HepG2 (cell line): ENCODE data around the gene TSKU. TPM values are rescaled to one million over a fixed set of nuclear protein-coding genes. Genes with fewer than 3 reads are reported as not detected.

Experiments used
- ARID4A ChIP-seq: sonication (generic); formaldehyde crosslinking; IDR thresholded peaks from 2 replicates; pipeline ENCODE4 v1.5.0; 2020; ENCODE audit warnings: mild to moderate bottlenecking, missing genetic modification reagents, borderline replicate concordance
- ATF2 ChIP-seq: sonication (generic); formaldehyde crosslinking; IDR thresholded peaks from 2 replicates; pipeline ENCODE4 v1.4.0; 2020; ENCODE audit warnings: missing genetic modification reagents
- DPF2 ChIP-seq: sonication (generic); formaldehyde crosslinking; IDR thresholded peaks from 2 replicates; pipeline ENCODE4 v1.4.0; 2020; ENCODE audit warnings: mild to moderate bottlenecking, low read depth, missing genetic modification reagents, borderline replicate concordance
- EP300 ChIP-seq, 3 experiments: sonication (generic) in 1 of 3; formaldehyde crosslinking in 1 of 3; IDR thresholded peaks; 2 replicates each; pipeline versions ENCODE4 v1.5.1 to v1.6.1; 2011 to 2020; ENCODE audit warnings: low read depth in 2 of 3, low read length in 2 of 3, borderline replicate concordance in 1 of 3, improper control_type of control experiment in 1 of 3, mild to moderate bottlenecking in 1 of 3, missing genetic modification reagents in 1 of 3, moderate library complexity in 1 of 3
- HIVEP1 ChIP-seq: sonication (generic); formaldehyde crosslinking; IDR thresholded peaks from 2 replicates; pipeline ENCODE4 v1.4.0; 2020; ENCODE audit warnings: mild to moderate bottlenecking, missing genetic modification reagents
- KDM4B ChIP-seq: sonication (generic); formaldehyde crosslinking; IDR thresholded peaks from 2 replicates; pipeline ENCODE4 v1.4.0; 2020; ENCODE audit warnings: missing genetic modification reagents
- NAIF1 ChIP-seq: sonication (generic); formaldehyde crosslinking; IDR thresholded peaks from 2 replicates; pipeline ENCODE4 v1.5.0; 2020; ENCODE audit warnings: mild to moderate bottlenecking, missing genetic modification reagents, borderline replicate concordance
- PHF21A ChIP-seq: sonication (generic); formaldehyde crosslinking; IDR thresholded peaks from 2 replicates; pipeline ENCODE4 v1.5.0; 2020; ENCODE audit warnings: mild to moderate bottlenecking, missing genetic modification reagents
- SP5 ChIP-seq: IDR thresholded peaks from 2 replicates; pipeline ENCODE4 v1.6.1; 2016; ENCODE audit warnings: low read depth, borderline replicate concordance
- TBX2 ChIP-seq: sonication (generic); formaldehyde crosslinking; IDR thresholded peaks from 2 replicates; pipeline ENCODE4 v1.5.0; 2020; ENCODE audit warnings: missing genetic modification reagents, mild to moderate bottlenecking, borderline replicate concordance
- TEF ChIP-seq: sonication (generic); formaldehyde crosslinking; IDR thresholded peaks from 2 replicates; pipeline ENCODE4 v1.5.0; 2020; ENCODE audit warnings: missing genetic modification reagents
- ZBTB4 ChIP-seq: sonication (generic); formaldehyde crosslinking; IDR thresholded peaks from 2 replicates; pipeline ENCODE4 v1.4.0; 2020; ENCODE audit warnings: missing genetic modification reagents, mild to moderate bottlenecking, borderline replicate concordance
- ZBTB7B ChIP-seq: sonication (generic); formaldehyde crosslinking; IDR thresholded peaks from 2 replicates; pipeline ENCODE4 v1.4.0; 2020; ENCODE audit warnings: missing genetic modification reagents
- ZFX ChIP-seq: sonication (generic); formaldehyde crosslinking; IDR thresholded peaks from 2 replicates; pipeline ENCODE4 v1.4.0; 2020; ENCODE audit warnings: mild to moderate bottlenecking, low read depth, missing genetic modification reagents, moderate library complexity
- polyA plus RNA-seq, 8 experiments: library from polyadenylated mRNA; depleted of rRNA in 3 of 8; stranded (reverse) in 7 of 8; unstranded in 1 of 8; fragments of >200 nt; fragmentation: Illumina TruSeq in 4 of 8; extraction: Trizol in 4 of 8; gene quantifications; 2 replicates each; pipeline versions ENCODE4 v1.2.1 to v1.2.3, GENCODE V29; 2011 to 2016; ENCODE audit warnings: low read depth in 4 of 8, missing spikeins in 1 of 8, mixed read lengths in 1 of 8; ENCODE audit not compliant: insufficient read depth in 1 of 8
- total RNA-seq, 5 experiments: library from RNA; depleted of rRNA; stranded (reverse); fragments of >200 nt; fragmentation: Illumina TruSeq; extraction: Trizol; gene quantifications; 2 replicates each; pipeline ENCODE4 v1.2.3, GENCODE V29; 2016; ENCODE audit warnings: low read depth in 1 of 5

Gene TSKU
- total and polyA plus RNA-seq, 2 of the 13 experiments (the other 11 are each of a cell fraction or from before 2014, with no cell fraction given): 20.3 to 21.4 TPM

GRCh38 chr11:76793391-76794291 is 10.5 kb downstream of the TSKU start (continued):
- TF ChIP-seq ARID4A (CRISPR knock-in tag): peak; percentile 43; the same call in 1 of the 2 replicates
- 0 out of 2 replicates have a peak, but pooled peaks have one; percentile 26 for TF ChIP-seq DPF2
- TF ChIP-seq KDM4B (CRISPR knock-in tag): no peak
- peak; percentile 51; the same call in 1 of the 2 replicates for TF ChIP-seq SP5 (CRISPR knock-in tag)
- TF ChIP-seq TBX2 (CRISPR knock-in tag): 0 out of 2 replicates have a peak, but pooled peaks have one; percentile 50
- peak; percentile 43; the same call in 1 of the 2 replicates for TF ChIP-seq ZFX
- TF ChIP-seq PHF21A (CRISPR knock-in tag): peak; percentile 58; the same call in 1 of the 2 replicates
- peak in 1 of 2 experiments; percentile 71; a peak in 2 of 4 replicates for TF ChIP-seq EP300 (IDR thresholded peaks at IDR 0.05; ENCODE audit: low read depth in 2 of 2, low read length in 2 of 2)
- no peak for TF ChIP-seq EP300 (CRISPR knock-in tag; IDR thresholded peaks at IDR 0.05; ENCODE audit: borderline replicate concordance)
- no peak for TF ChIP-seq ZBTB4 (CRISPR knock-in tag)
- TF ChIP-seq ZBTB7B (CRISPR knock-in tag): peak; percentile 72; the same call in 1 of the 2 replicates
- TF ChIP-seq NAIF1 (CRISPR knock-in tag): no peak
- 0 out of 2 replicates have a peak, but pooled peaks have one; percentile 13 for TF ChIP-seq ATF2 (CRISPR knock-in tag)
- no peak for TF ChIP-seq HIVEP1
- peak; percentile 95 for TF ChIP-seq TEF
